DOHH2 (cell line): ENCODE results near the gene ROGDI.
A peak's percentile ranks its signal among the peaks of the same experiment; 100 is the strongest.

ENCODE experiments used
- H3F3A ChIP-seq: fragments of 200-600 bp; sonication (generic), shearing (Covaris generic); 2 replicates; pipeline ENCODE4 v1.6.0; 2016; ENCODE audit warnings: antibody characterized with exemption, mild to moderate bottlenecking; ENCODE audit not compliant: control insufficient read depth, insufficient read depth
- H3K27ac ChIP-seq: fragments of 200-600 bp; sonication (generic); 2 replicates; pipeline ENCODE4 v1.5.1; 2014; ENCODE audit warnings: low read depth, mild to moderate bottlenecking, low read length, moderate library complexity
- H3K27me3 ChIP-seq: fragments of 200-600 bp; sonication (generic); 2 replicates; pipeline ENCODE4 v1.6.1; 2014; ENCODE audit warnings: mild to moderate bottlenecking, low read length, mixed read lengths; ENCODE audit not compliant: control insufficient read depth
- H3K36me3 ChIP-seq: fragments of 200-600 bp; sonication (generic); 2 replicates; pipeline ENCODE4 v1.6.1; 2014; ENCODE audit warnings: mild to moderate bottlenecking, low read length, moderate library complexity, mixed read lengths; ENCODE audit not compliant: control insufficient read depth
- H3K4me1 ChIP-seq: fragments of 200-600 bp; sonication (generic); 2 replicates; pipeline ENCODE4 v1.6.1; 2014; ENCODE audit warnings: mild to moderate bottlenecking, low read length, mixed read lengths; ENCODE audit not compliant: control insufficient read depth
- H3K4me2 ChIP-seq: fragments of 200-600 bp; sonication (generic); 2 replicates; pipeline ENCODE4 v1.6.0; 2014; ENCODE audit warnings: mild to moderate bottlenecking, low read length, moderate library complexity
- H3K4me3 ChIP-seq: fragments of 200-600 bp; sonication (generic); 2 replicates; pipeline ENCODE4 v1.5.1; 2014; ENCODE audit warnings: mild to moderate bottlenecking, low read length, mixed read lengths
- H3K79me2 ChIP-seq: fragments of 200-600 bp; sonication (generic); 2 replicates; pipeline ENCODE4 v1.6.1; 2014; ENCODE audit warnings: mild to moderate bottlenecking, low read length, mixed read lengths; ENCODE audit not compliant: control insufficient read depth
- H3K9me2 ChIP-seq: fragments of 200-600 bp; sonication (generic); replicated peaks from 2 replicates; pipeline ENCODE4 v1.6.1; 2014; ENCODE audit warnings: mild to moderate bottlenecking, low read length, mixed read lengths; ENCODE audit not compliant: control insufficient read depth
- H3K9me3 ChIP-seq: fragments of 200-600 bp; sonication (generic); 2 replicates; pipeline ENCODE4 v1.6.1; 2014; ENCODE audit warnings: antibody characterized with exemption, low read length, mixed read lengths; ENCODE audit not compliant: control insufficient read depth, insufficient read depth
- H4K20me1 ChIP-seq: fragments of 200-600 bp; sonication (generic); 2 replicates; pipeline ENCODE4 v1.6.0; 2014; ENCODE audit warnings: low read depth, mild to moderate bottlenecking, antibody characterized with exemption, low read length, moderate library complexity; ENCODE audit not compliant: control insufficient read depth, insufficient read depth
- CTCF ChIP-seq: fragments of 200-600 bp; sonication (generic); IDR thresholded peaks from one replicate; pipeline ENCODE4 v1.5.1; 2014; ENCODE audit warnings: antibody characterized with exemption, mild to moderate bottlenecking, low read depth, low read length; ENCODE audit not compliant: poor library complexity, severe bottlenecking
- EZH2phosphoT487 ChIP-seq: fragments of 200-600 bp; sonication (generic); IDR thresholded peaks from 2 replicates; pipeline ENCODE4 v1.6.1; 2017; ENCODE audit warnings: borderline replicate concordance, mild to moderate bottlenecking, antibody characterized with exemption, low read length, moderate library complexity, mixed read lengths

The ROGDI gene

GRCh38 chr16:4803898-4804762, 1.7 kb upstream of the ROGDI start:
- H3K36me3 ChIP-seq: peaks cover 29% of the 10 kb centered on the region
- H4K20me1 ChIP-seq: no peaks in the 10 kb centered on the region
- no peaks in the 10 kb centered on the region for H3K27me3 ChIP-seq
- no peaks in the 10 kb centered on the region for H3K79me2 ChIP-seq
- H3K9me3 ChIP-seq: no peaks in the 10 kb centered on the region
- no peak overlapping the region for H3K4me3 ChIP-seq
- no peaks in the 10 kb centered on the region for H3K9me2 ChIP-seq
- H3F3A ChIP-seq: peaks cover 7% of the 10 kb centered on the region; the same call in 1 of the 2 replicates
- H3K4me2 ChIP-seq: no peak overlapping the region
- H3K4me1 ChIP-seq: peaks cover 32% of the 10 kb centered on the region
- H3K27ac ChIP-seq: no peak overlapping the region
- TF ChIP-seq EZH2phosphoT487: no peak
- no peak for TF ChIP-seq CTCF

GRCh38 chr16:4803401-4803844, 990 bp upstream of the ROGDI start:
- H3K4me2 ChIP-seq: peak overlapping the region; percentile 94
- no peaks in the 10 kb centered on the region for H3K79me2 ChIP-seq
- no peaks in the 10 kb centered on the region for H4K20me1 ChIP-seq
- TF ChIP-seq EZH2phosphoT487: no peak
- no peak for TF ChIP-seq CTCF
- H3K4me1 ChIP-seq: peaks cover 32% of the 10 kb centered on the region
- no peak overlapping the region for H3K27ac ChIP-seq
- H3F3A ChIP-seq: peaks cover 7% of the 10 kb centered on the region; the same call in 1 of the 2 replicates
- peaks cover 25% of the 10 kb centered on the region for H3K36me3 ChIP-seq
- peak overlapping the region; percentile 87 for H3K4me3 ChIP-seq
- no peaks in the 10 kb centered on the region for H3K27me3 ChIP-seq
- H3K9me3 ChIP-seq: no peaks in the 10 kb centered on the region
- H3K9me2 ChIP-seq: no peaks in the 10 kb centered on the region

GRCh38 chr16:4802659-4803287, 340 bp upstream of the ROGDI start:
- Histone ChIP-seq H3K4me3 (peak overlapping the region; percentile 87), H3F3A (peaks cover 7% of the 10 kb centered on the region; the same call in 1 of the 2 replicates), H3K27ac (peak overlapping the region; percentile 45; the same call in 1 of the 2 replicates), H3K9me2 (no peaks in the 10 kb centered on the region), H3K4me1 (peaks cover 32% of the 10 kb centered on the region), H3K36me3 (peaks cover 23% of the 10 kb centered on the region), H3K79me2 (no peaks in the 10 kb centered on the region), H3K9me3 (no peaks in the 10 kb centered on the region), H4K20me1 (no peaks in the 10 kb centered on the region), H3K27me3 (no peaks in the 10 kb centered on the region), H3K4me2 (peak overlapping the region; percentile 94)
- TF ChIP-seq CTCF: no peak
- no peak for TF ChIP-seq EZH2phosphoT487
